Memory B cell (primary cell): ENCODE data around the gene CATSPERB.
A peak's percentile ranks its signal among the peaks of the same experiment; 100 is the strongest.
"Not testable (repeated sequence)": the region's sequence is repeated elsewhere in the genome, so short reads cannot be mapped to it uniquely, and the experiment has no call there.

ENCODE experiments used
- ATAC-seq: fragments of 150-1000 bp; cut with Tn5 transposase; 2 replicates; pipeline ENCODE4 v1.10.0; 2021; ENCODE audit warnings: low read depth, mild to moderate bottlenecking, moderate library complexity
- DNase-seq, 2 donors: peaks; one replicate each; pipeline ENCODE4 v3.0.0; 2022; ENCODE audit warnings: low spot score in 2 of 2
- H3K27ac Mint-ChIP-seq: one replicate; pipeline ENCODE4 v1.8.0; 2022; ENCODE audit warnings: mild to moderate bottlenecking, moderate library complexity, mixed read lengths
- H3K27me3 Mint-ChIP-seq: one replicate; pipeline ENCODE4 v1.8.0; 2022; ENCODE audit warnings: mixed read lengths
- H3K36me3 Mint-ChIP-seq: one replicate; pipeline ENCODE4 v1.8.0; 2022; ENCODE audit warnings: mild to moderate bottlenecking, mixed read lengths
- H3K4me1 Mint-ChIP-seq: one replicate; pipeline ENCODE4 v1.8.0; 2022; ENCODE audit warnings: mixed read lengths
- H3K4me3 Mint-ChIP-seq: one replicate; pipeline ENCODE4 v1.8.0; 2022; ENCODE audit warnings: mild to moderate bottlenecking, moderate library complexity, mixed read lengths
- H3K9me3 Mint-ChIP-seq: one replicate; pipeline ENCODE4 v1.8.0; 2022; ENCODE audit warnings: mixed read lengths

Gene CATSPERB

DNA sequence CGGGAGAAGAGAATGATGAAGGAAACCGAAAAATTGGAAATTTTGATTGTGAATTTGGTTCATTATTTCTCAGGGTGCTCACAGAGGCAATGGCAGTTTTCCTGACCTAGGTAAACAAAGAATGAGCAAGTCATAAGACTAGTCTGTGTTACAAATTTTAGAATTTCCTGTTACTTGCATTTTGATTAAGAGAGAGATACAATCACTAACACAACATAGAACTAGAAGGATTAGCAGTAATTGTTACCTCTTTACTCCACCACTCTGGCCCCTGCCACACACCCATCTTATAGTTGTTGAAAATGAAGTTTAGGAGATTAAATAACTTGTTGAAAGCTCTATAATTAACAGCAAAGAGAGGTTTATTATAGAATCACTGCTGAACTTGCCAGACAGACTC lies 62.0 kb downstream of the CATSPERB start:
- H3K4me3 Mint-ChIP-seq: no peak overlapping the region
- peaks cover 3% of the 10 kb centered on the region for H3K4me1 Mint-ChIP-seq
- ATAC-seq: no peak
- peaks cover 2% of the 10 kb centered on the region for H3K27me3 Mint-ChIP-seq
- no peaks in the 10 kb centered on the region for H3K36me3 Mint-ChIP-seq
- no peaks in the 10 kb centered on the region for H3K9me3 Mint-ChIP-seq
- DNase-seq: no peak
- no peak overlapping the region for H3K27ac Mint-ChIP-seq

DNA sequence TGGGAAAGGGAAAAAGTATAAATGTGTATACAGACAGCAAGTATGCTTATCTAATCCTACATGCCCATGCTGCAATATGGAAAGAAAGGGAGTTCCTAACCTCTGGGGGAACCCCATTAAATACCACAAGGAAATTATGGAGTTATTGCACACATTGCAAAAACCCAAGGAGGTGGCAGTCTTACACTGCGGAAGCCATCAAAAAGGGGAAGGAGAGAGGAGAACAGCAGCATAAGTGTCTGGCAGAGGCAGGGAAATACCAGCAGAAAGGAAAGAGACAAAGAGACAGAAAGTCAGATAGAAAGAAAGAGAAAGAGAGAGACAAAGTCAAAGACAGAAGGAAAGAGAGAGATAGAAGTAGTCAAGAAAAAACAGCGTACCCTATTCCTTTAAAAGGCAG lies 64.8 kb downstream of the CATSPERB start:
- not testable (repeated sequence) for H3K4me3 Mint-ChIP-seq, H3K27ac Mint-ChIP-seq, H3K4me1 Mint-ChIP-seq, H3K9me3 Mint-ChIP-seq, H3K27me3 Mint-ChIP-seq, ATAC-seq, DNase-seq, H3K36me3 Mint-ChIP-seq

DNA sequence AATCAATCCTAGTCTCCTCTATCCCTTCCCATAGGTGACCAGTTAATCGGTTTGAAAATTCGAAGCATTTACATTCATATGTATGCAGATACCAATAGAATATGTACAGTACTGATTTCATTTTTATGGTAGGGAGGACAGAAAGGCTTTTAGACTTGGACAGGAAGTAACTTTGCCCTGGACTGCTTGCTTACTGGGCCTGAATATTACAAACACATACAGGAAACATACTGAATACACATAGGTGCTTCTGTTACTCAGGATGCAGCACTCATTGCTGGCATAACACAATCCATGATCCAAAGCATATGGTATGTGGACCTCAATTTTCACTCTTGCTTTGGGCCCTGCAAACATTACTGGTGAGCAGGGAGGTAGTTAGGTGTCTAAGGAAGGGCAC lies 71.1 kb downstream of the CATSPERB start:
- Mint-ChIP-seq H3K4me3 (no peak overlapping the region), H3K9me3 (no peaks in the 10 kb centered on the region), H3K4me1 (no peaks in the 10 kb centered on the region), H3K36me3 (no peaks in the 10 kb centered on the region), H3K27ac (no peak overlapping the region), H3K27me3 (peaks cover 1% of the 10 kb centered on the region)
- no peak for ATAC-seq
- no peak for DNase-seq

DNA sequence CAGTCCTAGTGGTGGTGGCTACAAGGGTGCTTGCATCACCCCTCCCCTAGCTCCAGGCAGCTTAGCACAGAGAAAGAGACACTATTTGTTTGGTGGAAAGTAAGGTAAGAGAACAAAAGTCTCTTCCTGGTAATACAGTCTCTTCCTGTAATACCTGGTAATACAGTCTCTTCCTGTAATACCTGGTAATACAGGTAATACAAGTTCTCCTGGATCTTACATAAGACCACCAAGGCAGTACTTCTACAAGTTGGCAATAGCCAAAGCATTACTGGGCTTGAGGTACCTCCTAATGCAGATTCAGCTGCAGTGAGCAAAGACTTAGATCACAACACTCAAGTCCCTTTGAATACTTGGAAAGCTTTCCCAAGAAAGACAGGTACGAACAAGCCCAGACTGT lies 77.0 kb downstream of the CATSPERB start:
- Mint-ChIP-seq H3K36me3 (peaks cover 2% of the 10 kb centered on the region), H3K4me3 (no peak overlapping the region), H3K27me3 (peaks cover 10% of the 10 kb centered on the region), H3K4me1 (no peaks in the 10 kb centered on the region), H3K9me3 (peaks cover 2% of the 10 kb centered on the region), H3K27ac (no peak overlapping the region)
- no peak for ATAC-seq
- no peak for DNase-seq

DNA sequence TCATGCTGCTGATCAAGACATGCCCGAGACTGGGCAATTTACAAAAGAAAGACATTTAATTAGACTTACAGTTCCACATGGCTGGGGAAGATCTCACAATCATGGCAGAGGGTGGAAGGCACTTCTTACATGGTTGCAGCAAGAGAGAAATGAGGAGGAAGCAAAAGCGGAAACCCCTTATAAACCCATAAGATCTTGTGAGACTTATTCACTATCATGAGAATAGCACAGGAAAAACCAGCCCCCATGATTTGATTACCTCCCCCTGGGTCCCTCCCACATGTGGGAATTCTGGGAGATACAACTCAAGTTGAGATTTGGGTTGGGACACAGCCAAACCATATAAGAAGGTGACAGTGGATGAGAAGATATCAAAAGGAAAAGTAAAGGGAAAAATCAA lies 78.4 kb downstream of the CATSPERB start:
- ATAC-seq: no peak
- H3K9me3 Mint-ChIP-seq: peaks cover 2% of the 10 kb centered on the region
- no peaks in the 10 kb centered on the region for H3K4me1 Mint-ChIP-seq
- H3K36me3 Mint-ChIP-seq: peaks cover 2% of the 10 kb centered on the region
- peaks cover 10% of the 10 kb centered on the region for H3K27me3 Mint-ChIP-seq
- no peak overlapping the region for H3K27ac Mint-ChIP-seq
- H3K4me3 Mint-ChIP-seq: no peak overlapping the region
- no peak for DNase-seq

DNA sequence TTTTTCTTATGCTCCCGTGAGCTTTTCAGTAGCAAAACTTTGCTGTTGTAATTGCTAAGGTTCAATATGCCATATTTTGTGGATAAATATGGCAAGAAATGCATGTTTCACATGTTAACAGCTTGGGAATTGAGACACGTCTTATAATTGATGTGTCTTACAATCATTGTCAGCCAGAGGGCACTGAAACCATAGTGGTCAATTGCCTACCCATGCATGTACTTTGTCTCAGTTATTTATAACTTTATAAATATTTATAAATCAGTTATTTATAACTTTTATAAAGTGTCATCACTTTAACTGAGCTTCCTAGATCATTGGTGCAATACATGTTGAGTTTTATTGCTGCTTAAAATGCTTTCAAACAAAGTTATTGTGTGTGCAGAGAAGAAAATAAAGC lies 82.0 kb downstream of the CATSPERB start:
- no peaks in the 10 kb centered on the region for H3K4me1 Mint-ChIP-seq
- peak; percentile 53 for ATAC-seq
- DNase-seq: peak in 1 of 2 donors; percentile 33
- H3K27me3 Mint-ChIP-seq: peaks cover 13% of the 10 kb centered on the region
- peaks cover 3% of the 10 kb centered on the region for H3K9me3 Mint-ChIP-seq
- no peak overlapping the region for H3K4me3 Mint-ChIP-seq
- H3K27ac Mint-ChIP-seq: no peak overlapping the region
- H3K36me3 Mint-ChIP-seq: peaks cover 3% of the 10 kb centered on the region

DNA sequence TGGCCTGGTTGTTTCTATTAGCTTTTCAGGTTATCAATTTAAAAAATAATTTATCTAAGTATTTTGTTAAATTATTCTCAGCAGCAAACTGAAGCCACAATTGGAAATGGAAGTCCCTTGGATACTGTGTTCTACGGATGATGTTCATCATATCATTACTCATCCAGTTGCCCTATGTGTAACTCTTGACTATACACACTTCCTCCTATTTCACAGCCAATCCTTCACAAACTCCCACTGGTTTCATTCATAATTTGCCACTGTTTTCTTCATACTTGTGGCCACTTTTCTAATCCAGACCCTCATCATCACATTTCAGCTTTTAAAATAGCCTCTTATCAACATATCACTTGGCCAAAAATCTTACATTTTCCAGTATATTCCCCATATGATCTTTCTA lies 84.0 kb downstream of the CATSPERB start:
- Mint-ChIP-seq H3K9me3 (peaks cover 3% of the 10 kb centered on the region), H3K4me1 (no peaks in the 10 kb centered on the region), H3K36me3 (peaks cover 3% of the 10 kb centered on the region), H3K27me3 (peaks cover 10% of the 10 kb centered on the region), H3K27ac (no peak overlapping the region), H3K4me3 (no peak overlapping the region)
- ATAC-seq (no peak), DNase-seq (no peak)

DNA sequence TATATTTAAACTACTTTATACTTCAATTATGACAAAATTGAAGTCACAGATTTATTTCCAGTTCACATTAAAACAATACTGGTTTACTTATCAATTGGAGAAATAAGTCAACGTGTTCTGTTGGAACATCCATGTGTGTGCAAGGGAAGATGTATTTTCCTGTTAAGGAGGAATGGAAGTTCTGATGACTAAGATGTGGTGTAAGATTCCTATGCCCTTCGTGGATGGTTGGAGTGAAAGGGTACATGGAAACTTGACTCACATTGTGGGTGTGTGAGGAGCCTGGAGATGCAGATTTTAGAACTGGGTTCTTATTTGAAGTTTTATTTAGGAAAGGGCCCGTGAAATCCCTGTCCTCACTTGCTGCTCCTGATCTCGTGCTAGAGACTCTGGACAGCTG lies 95.3 kb downstream of the CATSPERB start:
- no peak overlapping the region for H3K27ac Mint-ChIP-seq
- no peaks in the 10 kb centered on the region for H3K27me3 Mint-ChIP-seq
- no peak for ATAC-seq
- H3K4me3 Mint-ChIP-seq: no peak overlapping the region
- no peaks in the 10 kb centered on the region for H3K36me3 Mint-ChIP-seq
- DNase-seq: no peak
- no peaks in the 10 kb centered on the region for H3K9me3 Mint-ChIP-seq
- no peaks in the 10 kb centered on the region for H3K4me1 Mint-ChIP-seq

DNA sequence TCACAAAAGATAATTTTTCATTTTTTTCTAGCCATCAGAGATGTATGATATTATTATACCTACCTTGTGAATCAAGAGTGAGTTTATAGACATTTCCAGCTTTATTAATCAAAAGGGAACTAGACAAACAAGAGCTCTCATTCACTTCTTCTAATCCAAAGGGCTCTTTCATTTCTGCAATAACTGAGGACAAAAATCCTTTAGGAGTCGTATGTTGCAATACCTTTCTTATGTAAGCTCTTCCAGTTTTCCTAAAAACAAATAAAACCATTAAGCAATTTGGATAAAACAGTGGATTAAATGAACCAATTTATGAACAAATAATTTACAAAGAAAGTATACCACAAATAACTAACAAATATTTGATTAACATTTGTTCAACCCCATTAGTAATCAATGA lies 107.1 kb downstream of the CATSPERB start:
- Mint-ChIP-seq H3K27ac (no peak overlapping the region), H3K4me1 (no peaks in the 10 kb centered on the region), H3K9me3 (no peaks in the 10 kb centered on the region), H3K4me3 (no peak overlapping the region), H3K36me3 (peaks cover 2% of the 10 kb centered on the region), H3K27me3 (peaks cover 12% of the 10 kb centered on the region)
- no peak for ATAC-seq
- DNase-seq: no peak

DNA sequence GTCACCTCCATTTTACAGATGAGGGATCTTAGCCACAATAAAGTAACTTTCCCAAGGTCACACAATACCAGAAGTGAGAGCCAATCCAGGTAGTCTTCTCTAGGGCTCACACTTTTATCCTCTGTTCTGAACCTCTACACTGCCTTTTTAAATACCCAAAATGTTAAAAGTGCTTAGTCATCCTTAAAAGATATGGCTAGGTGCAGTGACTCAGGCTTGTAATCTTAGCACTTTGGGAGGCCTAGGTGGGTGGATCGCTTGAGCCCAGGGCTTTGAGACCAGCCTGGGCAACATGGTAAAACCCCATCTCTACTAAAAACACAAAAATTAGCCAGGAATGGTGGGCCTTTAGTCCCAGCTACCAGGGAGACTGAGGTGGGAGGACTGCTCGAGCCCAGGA lies 117.7 kb downstream of the CATSPERB start:
- Mint-ChIP-seq H3K4me1 (no peaks in the 10 kb centered on the region), H3K27me3 (peaks cover 2% of the 10 kb centered on the region), H3K36me3 (no peaks in the 10 kb centered on the region), H3K9me3 (no peaks in the 10 kb centered on the region), H3K27ac (no peak overlapping the region), H3K4me3 (no peak overlapping the region)
- DNase-seq (no peak), ATAC-seq (no peak)

DNA sequence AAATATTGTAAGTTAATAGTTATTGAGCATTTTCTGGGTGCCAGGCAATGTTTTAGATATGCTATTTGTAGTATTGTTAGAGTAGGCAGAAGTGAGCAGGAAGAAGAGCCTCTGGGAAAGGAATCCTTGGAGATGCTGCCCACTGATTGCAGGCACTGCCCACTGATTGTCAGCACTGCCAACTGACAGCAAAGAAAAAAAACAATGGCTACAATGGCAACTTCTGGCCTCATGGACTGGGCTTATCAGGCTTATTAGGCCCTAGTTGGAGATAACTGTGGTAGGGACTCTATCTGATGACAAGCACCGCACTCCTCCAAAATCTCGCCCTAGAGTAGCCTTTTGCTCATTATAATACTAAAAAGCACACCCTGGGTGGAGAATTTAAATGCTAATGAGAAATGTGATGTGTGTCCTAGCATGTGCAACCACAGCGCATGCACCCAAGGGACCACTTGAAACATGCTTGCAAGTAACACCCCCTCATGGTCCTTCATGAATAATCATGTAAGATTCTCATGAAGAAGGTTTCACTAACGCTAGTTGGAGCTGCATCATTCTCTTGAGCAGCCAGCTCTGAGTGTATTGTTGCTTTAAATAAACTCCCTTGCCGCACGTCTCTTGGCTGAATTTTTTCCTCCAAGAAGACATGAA lies 118.3 kb downstream of the CATSPERB start:
- peaks cover 2% of the 10 kb centered on the region for H3K27me3 Mint-ChIP-seq
- ATAC-seq: no peak
- no peaks in the 10 kb centered on the region for H3K36me3 Mint-ChIP-seq
- H3K4me3 Mint-ChIP-seq: no peak overlapping the region
- no peak overlapping the region for H3K27ac Mint-ChIP-seq
- H3K4me1 Mint-ChIP-seq: no peaks in the 10 kb centered on the region
- H3K9me3 Mint-ChIP-seq: no peaks in the 10 kb centered on the region
- no peak for DNase-seq

DNA sequence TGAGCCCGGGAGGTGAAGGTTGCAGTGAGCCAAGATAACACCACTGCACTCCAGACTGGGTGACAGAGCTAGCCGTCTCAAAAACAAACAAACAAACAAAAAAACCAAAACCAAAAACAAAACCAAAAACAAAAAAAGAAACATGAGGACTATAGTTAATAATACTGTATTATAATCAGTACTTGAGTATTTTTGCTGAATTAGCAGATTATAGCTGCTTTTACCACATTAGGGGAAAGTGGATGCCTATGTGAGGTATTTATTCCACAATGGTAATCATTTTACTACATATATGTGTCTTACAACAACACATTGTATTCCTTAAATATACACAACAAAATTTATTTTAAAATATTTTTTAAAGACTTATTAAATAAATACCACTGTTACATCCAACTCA lies 120.4 kb downstream of the CATSPERB start:
- Mint-ChIP-seq H3K27me3 (peaks cover 3% of the 10 kb centered on the region), H3K27ac (no peak overlapping the region), H3K36me3 (no peaks in the 10 kb centered on the region), H3K9me3 (no peaks in the 10 kb centered on the region), H3K4me1 (no peaks in the 10 kb centered on the region), H3K4me3 (no peak overlapping the region)
- no peak for ATAC-seq
- DNase-seq: no peak

DNA sequence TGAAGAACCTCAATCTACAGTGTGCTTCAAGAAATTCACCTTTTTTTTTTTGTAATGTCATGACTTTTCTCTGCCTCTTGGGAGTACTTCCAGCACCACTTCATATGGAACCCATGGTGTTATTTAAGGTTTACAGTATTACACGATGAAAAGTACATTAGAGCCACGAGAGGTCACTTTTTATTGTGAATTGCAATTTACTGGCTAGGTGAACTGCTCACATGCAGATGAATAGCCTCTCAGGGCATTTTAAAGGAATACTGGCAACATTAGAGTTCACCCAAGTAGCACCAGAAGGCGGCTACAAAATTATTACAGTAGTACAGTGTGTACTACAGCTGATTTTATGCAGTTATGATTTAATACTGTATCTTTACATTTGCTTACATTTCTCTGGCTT lies 122.7 kb downstream of the CATSPERB start:
- ATAC-seq (no peak), DNase-seq (no peak)
- peaks cover 3% of the 10 kb centered on the region for H3K27me3 Mint-ChIP-seq
- H3K4me3 Mint-ChIP-seq: no peak overlapping the region
- no peaks in the 10 kb centered on the region for H3K9me3 Mint-ChIP-seq
- no peak overlapping the region for H3K27ac Mint-ChIP-seq
- no peaks in the 10 kb centered on the region for H3K4me1 Mint-ChIP-seq
- H3K36me3 Mint-ChIP-seq: no peaks in the 10 kb centered on the region

DNA sequence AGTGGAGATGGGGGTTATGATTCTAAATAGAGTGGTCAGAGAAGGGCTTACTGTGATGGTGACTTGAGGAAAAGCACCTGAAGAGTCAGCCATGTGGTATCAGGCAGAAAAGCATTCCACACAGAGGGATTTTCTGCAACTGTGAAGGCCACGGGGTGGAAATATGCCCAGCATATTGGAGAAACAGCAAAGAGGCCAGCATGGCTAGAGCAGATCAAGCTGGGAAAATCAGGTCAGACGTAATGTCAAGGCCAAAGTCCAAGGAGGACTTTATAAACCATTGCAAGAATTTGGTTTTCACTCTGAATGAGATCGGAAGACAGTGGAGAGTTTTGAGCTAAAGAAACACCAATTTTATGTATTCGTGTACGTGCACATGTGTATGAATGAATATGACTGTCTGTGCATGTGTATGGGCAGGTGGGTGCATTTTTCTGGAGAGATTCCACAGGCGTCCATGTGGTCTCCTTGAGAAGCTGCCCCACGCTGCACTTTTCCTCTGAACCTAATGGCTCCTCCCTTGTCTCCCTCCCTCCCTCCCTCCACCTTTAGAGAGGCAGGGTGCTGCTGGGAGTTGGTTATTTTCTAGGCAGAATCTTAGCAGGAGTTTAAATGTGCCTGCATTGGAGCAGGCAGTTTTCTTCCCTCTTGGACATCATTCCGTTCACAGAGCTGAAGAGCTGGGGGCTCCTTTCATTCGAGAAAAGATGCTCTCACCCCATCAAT lies 124.4 kb downstream of the CATSPERB start:
- Mint-ChIP-seq H3K9me3 (no peaks in the 10 kb centered on the region), H3K27me3 (peaks cover 5% of the 10 kb centered on the region), H3K36me3 (no peaks in the 10 kb centered on the region), H3K27ac (no peak overlapping the region), H3K4me1 (no peaks in the 10 kb centered on the region), H3K4me3 (no peak overlapping the region)
- DNase-seq (no peak), ATAC-seq (no peak)

DNA sequence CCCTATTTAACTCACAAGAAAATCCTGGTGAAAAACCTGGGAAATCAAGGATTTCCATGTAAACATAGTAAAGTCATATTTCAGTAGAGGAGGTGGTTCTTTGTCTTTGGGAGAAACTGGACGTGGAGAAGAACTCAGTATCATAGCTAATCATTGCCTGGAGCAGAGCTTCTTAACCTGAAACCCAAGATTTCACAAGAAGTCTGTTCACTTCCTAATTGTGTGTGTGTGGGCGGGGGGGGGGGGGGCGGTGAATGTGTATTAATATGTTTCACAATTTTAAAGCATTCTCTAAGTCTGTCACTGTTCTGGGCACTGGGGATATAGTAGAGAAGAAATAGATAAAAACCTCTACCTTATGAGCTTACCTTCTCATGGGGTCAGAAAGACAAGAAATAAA lies 125.0 kb downstream of the CATSPERB start:
- no peak for ATAC-seq
- no peak overlapping the region for H3K27ac Mint-ChIP-seq

More for the DNA sequence above, 125.0 kb downstream of the CATSPERB start:
- Mint-ChIP-seq H3K4me1 (no peaks in the 10 kb centered on the region), H3K36me3 (no peaks in the 10 kb centered on the region), H3K27me3 (peaks cover 5% of the 10 kb centered on the region), H3K9me3 (no peaks in the 10 kb centered on the region), H3K4me3 (no peak overlapping the region)
- no peak for DNase-seq
